H1 (cell line): ENCODE measurements around the gene CAMK2N2. TPM values are rescaled to one million over a fixed set of nuclear protein-coding genes. Genes with fewer than 3 reads are reported as not detected.

Source experiments
- ATF2 ChIP-seq: IDR thresholded peaks from 2 replicates; pipeline ENCODE4 v1.6.1; 2012; ENCODE audit warnings: low read length, inconsistent platforms
- NANOG ChIP-seq: IDR thresholded peaks from 2 replicates; pipeline ENCODE4 v1.6.1; 2011; ENCODE audit warnings: low read length, low read depth, mild to moderate bottlenecking, inconsistent platforms; ENCODE audit not compliant: insufficient read depth, poor library complexity, severe bottlenecking
- SIRT6 ChIP-seq: IDR thresholded peaks from one replicate; pipeline ENCODE4 v1.7.1; 2012; ENCODE audit warnings: low read length, inconsistent platforms
- SP4 ChIP-seq: IDR thresholded peaks from 2 replicates; pipeline ENCODE4 v1.6.1; 2012; ENCODE audit warnings: low read length, inconsistent platforms
- TEAD4 ChIP-seq: IDR thresholded peaks from 2 replicates; pipeline ENCODE4 v1.6.1; 2012; ENCODE audit warnings: low read depth, low read length, inconsistent platforms, mixed read lengths
- polyA plus RNA-seq, 7 experiments: library from polyadenylated mRNA; depleted of rRNA in 3 of 7; stranded (reverse) in 5 of 7; unstranded in 2 of 7; fragments of >200 nt in 5 of 7; fragments of 200-250 nt in 2 of 7; gene quantifications; 1 replicate in 5 of 7; 2 replicates in 1 of 7; 4 replicates in 1 of 7; pipeline versions ENCODE4 v1.2.1 to v1.2.3, GENCODE V29; 2011 to 2013; ENCODE audit warnings: missing spikeins in 2 of 7, mixed read lengths in 2 of 7
- total RNA-seq: library from RNA; stranded (reverse); fragmentation: NEBNext Ultra II Directional; extraction: Animal tissue kit (Norgen Biotek cat#: 25700); gene quantifications from 2 replicates; pipeline ENCODE4 v1.2.1, GENCODE V29; 2021

The CAMK2N2 gene
- total and polyA plus RNA-seq, 2 of the 8 experiments (the other 6 are each of a cell fraction or from before 2014, with no cell fraction given): 4.0 to 17.7 TPM

- no peak for TF ChIP-seq ATF2
- TF ChIP-seq SIRT6: no peak
- no peak for TF ChIP-seq SP4
- TF ChIP-seq TEAD4: no peak
- TF ChIP-seq NANOG: no peak
Measured at GRCh38 chr3:184283681-184284080, 22.3 kb upstream of the CAMK2N2 start (continued).
